Liver (tissue), 3 donors: Measurements from ENCODE around the gene NXPH2.

Source experiments
- SP1 ChIP-seq: IDR thresholded peaks from 2 replicates; pipeline ENCODE4 v1.6.1; 2018; ENCODE audit warnings: antibody characterized with exemption, mild to moderate bottlenecking
- TF ChIP-seq, protein P1 (sequence below): fragments of 150-350 bp; IDR thresholded peaks from 2 replicates; pipeline ENCODE4 v1.5.1; 2017; ENCODE audit warnings: improper control_type of control experiment, low read depth, low read length; ENCODE audit not compliant: missing input control
- TF ChIP-seq, protein P2 (sequence below): IDR thresholded peaks from 2 replicates; pipeline ENCODE4 v1.6.1; 2016; ENCODE audit warnings: antibody characterized with exemption
- donor health status: healthy.
- donor health status: healthy.

GRCh38 chr2:138780908-138781307 lies 718 bp upstream of the NXPH2 start:
- TF ChIP-seq, protein P1, sequence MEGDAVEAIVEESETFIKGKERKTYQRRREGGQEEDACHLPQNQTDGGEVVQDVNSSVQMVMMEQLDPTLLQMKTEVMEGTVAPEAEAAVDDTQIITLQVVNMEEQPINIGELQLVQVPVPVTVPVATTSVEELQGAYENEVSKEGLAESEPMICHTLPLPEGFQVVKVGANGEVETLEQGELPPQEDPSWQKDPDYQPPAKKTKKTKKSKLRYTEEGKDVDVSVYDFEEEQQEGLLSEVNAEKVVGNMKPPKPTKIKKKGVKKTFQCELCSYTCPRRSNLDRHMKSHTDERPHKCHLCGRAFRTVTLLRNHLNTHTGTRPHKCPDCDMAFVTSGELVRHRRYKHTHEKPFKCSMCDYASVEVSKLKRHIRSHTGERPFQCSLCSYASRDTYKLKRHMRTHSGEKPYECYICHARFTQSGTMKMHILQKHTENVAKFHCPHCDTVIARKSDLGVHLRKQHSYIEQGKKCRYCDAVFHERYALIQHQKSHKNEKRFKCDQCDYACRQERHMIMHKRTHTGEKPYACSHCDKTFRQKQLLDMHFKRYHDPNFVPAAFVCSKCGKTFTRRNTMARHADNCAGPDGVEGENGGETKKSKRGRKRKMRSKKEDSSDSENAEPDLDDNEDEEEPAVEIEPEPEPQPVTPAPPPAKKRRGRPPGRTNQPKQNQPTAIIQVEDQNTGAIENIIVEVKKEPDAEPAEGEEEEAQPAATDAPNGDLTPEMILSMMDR = no peak
- no peak for TF ChIP-seq SP1
- TF ChIP-seq, protein P2, sequence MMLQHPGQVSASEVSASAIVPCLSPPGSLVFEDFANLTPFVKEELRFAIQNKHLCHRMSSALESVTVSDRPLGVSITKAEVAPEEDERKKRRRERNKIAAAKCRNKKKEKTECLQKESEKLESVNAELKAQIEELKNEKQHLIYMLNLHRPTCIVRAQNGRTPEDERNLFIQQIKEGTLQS = no peak
